CD4-positive, alpha-beta T cell treated with Interferon gamma for 1 hour (primary cell): ENCODE measurements around the gene WWC2.

Source experiments
- DNase-seq: peaks from one replicate; pipeline ENCODE4 v3.0.0-alpha.2; 2020

The WWC2 gene

GRCh38 chr4:183362916-183363542 is 264.0 kb downstream of the WWC2 start:
- no peak for DNase-seq

GRCh38 chr4:183364025-183364424 is 265.0 kb downstream of the WWC2 start:
- DNase-seq, result no peak

- no peak for DNase-seq
Measured at GRCh38 chr4:183366206-183366835, 267.3 kb downstream of the WWC2 start.

GRCh38 chr4:183369073-183369472 is 270.0 kb downstream of the WWC2 start:
- no peak for DNase-seq
